NCI-H1417 (cell line): Measurements from ENCODE around the gene ADGRG3.
"Not testable (repeated sequence)": the region's sequence is repeated elsewhere in the genome, so short reads cannot be mapped to it uniquely, and the experiment has no call there.

Source experiments
- DNase-seq, 3 experiments: peaks; one replicate each; lab custom pipeline; 2025; lab: John Stamatoyannopoulos, UW

Gene ADGRG3

DNA sequence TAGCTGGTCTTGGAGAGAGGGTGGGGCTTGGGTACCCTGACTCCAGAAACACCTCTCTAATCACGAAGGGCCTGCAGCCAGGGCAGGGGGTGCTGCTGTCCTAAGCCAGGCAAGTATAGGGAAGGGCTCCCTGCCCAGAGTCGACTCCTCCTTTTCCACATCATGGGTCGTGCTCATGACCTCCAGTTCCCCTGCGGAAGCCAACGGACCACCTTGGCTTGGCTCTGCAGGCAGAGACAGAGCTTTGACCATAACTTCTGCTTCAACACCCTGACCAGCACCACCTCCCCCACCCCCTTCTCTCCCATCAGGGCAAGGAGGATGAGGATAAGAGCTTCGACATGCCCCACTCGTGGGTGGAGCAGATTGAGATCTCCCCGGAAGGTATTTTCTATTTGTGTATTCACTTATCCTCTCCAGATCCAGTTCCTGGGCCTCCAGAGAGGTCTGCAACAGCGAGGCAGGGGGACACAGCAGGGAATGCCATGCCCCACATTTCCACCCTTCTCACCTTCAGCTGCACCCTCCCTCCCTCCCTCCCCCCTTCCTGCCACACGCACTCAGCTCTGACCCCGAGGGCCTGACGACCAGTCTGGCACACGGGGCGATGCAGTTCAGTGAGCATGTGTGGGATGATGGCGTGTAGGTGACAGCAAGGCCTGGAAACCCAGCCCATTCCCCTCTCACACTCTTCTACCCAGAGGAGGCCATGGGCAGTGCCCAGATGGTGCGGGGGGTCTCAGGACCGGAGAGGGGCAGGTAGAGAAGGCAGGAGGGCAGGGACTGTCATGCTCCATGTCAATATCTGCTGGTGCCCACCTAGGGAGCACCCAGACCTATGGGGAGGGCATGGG, 53.5 kb downstream of the ADGRG3 start:
- DNase-seq = no peak

DNA sequence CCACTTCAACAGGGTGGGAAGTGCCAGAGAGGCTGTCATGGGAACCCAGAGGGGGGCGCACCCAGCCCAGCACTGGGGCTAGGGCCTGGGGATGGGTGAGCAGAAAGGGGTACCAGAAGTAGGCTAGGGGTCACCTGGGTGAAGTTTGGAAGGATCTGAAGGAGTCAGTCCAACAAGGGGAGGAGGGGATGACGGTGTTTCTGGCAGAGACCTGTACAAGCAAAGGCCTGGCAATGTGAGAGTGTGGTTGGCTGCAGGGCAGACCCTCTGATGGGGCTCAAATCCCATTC, 54.0 kb downstream of the ADGRG3 start:
- DNase-seq = no peak

DNA sequence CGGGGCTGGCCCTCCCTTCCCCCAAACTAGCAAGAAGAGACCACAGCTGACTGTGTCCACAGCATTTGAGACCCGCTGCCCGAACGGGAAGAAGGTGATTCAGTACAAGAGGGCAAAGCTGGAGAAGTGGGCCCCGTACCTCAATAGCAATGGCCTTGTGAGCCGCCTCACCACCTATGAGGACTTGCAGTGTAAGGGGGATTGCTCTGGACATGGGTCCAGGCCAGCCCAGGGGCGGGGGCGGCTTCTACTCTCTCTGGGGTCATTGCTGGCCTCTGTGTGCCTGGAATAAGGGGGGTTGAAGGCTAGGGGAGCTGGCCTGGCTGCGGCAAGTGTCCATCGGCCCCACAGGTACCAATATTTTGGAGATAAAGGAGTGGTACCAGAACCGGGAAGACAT, 54.5 kb downstream of the ADGRG3 start:
- DNase-seq = no peak

DNA sequence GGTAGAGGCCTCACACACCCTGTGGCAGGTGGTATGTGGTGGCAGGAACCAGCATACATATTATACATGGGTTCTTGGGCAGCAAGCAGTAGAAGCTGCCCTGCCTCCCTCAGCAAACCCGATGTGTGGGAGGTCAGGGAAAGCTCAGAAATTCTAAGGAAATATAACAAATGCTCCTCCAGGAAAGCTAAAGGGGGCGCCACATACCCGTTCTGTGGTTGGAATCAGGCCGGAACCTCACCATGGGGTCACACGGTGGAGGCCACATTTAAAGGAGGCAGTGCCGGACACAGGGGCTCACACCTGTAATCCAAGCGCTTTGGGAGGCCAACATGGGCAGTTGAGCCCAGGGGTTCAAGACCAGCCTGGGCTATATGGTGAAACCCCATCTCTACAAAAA, 55.1 kb downstream of the ADGRG3 start:
- DNase-seq = no peak

DNA sequence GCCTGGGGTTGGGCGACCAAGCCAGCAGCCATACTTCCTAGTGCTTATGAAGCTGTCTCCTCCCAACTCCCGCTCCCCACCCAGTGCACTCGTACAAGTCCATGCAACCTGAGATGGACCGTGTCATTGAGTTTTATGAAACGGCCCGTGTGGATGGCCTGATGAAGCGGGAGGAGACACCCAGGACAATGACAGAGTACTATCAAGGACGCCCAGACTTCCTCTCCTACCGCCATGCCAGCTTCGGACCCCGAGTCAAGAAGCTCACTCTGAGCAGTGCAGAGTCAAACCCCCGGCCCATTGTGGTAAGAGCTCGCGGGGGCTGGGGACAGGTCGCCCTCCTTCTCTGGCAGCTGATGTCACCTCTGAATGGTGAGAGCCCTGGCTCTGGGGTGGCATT, 56.4 kb downstream of the ADGRG3 start:
- DNase-seq = no peak

DNA sequence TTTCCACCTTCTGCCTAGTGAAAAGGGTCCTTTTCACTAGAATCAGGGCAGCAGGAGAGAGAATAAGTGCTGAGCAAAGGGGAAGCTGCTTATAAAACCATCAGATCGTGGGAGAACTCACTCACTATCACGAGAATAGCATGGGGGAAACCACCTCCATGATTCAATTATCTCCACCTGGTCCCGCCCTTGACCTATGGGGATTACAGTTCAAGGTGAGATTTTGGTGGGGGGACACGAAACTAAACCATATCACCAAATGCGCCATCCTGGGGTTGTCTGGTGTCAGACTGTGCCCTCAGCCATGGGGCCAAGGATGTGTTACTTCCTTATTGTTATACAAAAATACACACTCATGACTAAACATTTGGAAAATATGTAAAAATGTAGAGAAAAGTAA, 57.0 kb downstream of the ADGRG3 start:
- DNase-seq = no peak

DNA sequence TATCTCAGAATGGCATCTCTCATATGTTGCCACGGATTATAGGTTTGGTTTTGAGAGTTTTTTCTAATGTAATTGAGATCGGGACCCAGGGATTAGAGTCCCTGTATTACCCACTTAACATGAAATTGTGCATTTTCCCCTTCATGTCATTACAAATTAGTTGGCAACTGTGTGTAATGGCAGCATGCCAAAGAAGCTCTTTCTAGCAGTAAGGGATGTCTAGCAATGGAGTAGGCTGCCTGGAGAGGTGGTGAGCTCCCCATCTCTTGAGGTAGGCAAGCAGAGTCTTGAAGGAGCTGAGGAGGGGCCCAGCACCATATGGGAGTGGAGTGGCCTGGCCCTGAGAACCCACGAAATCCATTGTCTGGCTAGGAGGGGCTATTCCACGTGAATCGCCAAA, 57.4 kb downstream of the ADGRG3 start:
- peak in 1 of 3 experiments; percentile 15 for DNase-seq

DNA sequence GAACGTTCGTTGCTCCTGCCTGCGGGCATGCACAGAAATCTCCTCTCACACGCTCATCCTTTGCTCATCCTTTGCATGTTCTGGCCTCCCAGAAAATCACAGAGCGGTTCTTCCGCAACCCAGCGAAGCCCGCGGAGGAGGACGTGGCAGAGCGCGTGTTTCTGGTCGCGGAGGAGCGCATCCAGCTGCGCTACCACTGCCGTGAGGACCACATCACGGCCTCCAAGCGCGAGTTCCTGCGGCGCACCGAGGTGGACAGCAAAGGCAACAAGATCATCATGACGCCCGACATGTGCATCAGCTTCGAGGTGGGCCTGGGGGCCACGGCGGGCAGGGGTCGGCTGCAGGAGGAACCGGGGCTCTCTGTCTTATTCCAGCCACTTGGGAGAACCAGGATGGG, 57.9 kb downstream of the ADGRG3 start:
- DNase-seq = no peak

DNA sequence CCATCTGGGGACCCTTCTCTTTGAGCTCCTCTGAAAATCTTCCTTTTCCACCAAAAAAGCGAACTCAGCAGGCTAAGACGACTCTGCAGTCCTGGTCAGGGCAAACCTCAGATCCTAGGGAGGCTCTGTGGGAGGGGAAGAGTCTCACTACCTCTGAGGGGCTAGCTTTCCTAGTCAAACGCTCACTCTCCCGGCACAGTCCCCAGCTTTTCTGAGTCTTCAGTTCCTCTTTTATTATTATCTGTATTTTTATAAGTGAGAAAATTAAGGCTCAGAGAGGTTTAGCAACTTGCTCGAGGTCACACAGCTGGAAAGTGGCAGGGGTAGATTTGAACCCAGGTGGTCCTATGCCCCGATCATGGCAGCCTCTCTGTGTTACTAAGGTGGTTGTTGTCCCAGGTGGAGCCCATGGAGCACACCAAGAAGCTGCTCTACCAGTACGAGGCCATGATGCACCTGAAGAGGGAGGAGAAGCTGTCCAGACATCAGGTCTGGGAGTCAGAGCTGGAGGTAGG, 58.4 kb downstream of the ADGRG3 start:
- no peak for DNase-seq

DNA sequence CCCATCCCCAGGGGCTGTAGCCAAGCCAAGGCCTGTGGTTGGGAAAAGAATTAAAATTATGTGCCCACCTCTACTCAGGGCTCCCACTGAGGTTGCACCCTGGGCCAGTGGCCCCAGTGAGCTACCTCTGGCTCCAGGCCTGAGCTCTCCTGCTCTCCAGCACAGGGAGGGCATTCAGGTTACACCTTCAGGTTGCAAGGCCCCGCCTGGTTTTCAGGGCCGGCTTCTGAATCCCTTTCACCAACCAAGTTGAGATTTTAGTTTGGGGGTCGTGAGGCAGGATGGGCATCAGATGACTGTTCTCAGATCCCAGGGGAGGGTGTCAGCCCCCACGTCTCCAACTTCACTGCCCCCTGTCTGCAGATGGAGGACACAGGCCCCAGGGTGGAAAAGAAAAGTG, 59.5 kb downstream of the ADGRG3 start:
- no peak for DNase-seq

DNA sequence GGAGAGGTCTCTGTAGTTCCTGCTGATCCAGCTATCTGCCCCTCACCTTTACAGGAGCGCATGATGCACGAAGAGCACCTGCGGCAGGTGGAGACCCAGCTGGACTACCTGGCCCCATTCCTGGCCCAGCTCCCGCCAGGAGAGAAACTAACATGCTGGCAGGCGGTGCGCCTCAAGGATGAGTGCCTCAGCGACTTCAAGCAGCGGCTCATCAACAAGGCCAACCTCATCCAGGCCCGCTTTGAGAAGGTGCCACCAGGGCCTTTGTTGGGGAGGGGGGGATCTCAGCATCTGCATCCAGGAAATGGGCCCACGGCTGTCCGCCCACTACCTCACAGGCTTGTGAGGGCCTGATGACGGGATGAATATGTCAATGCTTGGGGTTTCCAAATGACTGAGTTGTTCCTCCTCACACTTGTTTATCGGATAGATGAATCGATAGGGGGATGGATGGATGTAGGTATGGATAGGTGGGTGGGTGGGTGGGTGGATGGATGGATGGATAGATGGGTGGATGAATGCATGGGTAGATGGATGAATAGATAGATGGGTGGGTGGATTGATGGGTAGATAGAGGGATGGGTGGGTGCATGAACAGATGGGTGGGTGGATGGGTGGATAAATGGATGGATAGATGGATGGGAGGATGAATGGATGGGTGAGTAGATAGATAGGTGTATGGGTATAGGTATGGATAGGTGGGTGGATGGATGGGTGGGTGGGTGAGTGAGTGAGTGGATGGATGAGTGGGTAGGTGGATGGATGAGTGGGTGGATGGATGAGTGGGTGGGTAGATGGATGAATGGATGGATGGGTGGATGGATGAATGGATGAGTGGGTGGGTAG, 60.5 kb downstream of the ADGRG3 start:
- no peak for DNase-seq

DNA sequence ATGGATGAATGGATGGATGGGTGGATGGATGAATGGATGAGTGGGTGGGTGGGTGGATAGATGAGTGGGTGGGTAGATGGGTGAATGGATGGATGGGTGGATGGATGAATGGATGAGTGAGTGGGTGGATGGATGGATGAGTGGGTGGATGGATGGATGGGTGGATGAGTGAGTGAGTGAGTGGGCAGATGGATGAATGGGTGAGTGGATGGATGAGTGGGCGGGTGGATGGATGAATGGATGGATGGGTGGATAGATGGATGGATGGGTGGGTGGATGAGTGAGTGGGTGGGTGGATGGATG, 61.0 kb downstream of the ADGRG3 start:
- DNase-seq = no peak

DNA sequence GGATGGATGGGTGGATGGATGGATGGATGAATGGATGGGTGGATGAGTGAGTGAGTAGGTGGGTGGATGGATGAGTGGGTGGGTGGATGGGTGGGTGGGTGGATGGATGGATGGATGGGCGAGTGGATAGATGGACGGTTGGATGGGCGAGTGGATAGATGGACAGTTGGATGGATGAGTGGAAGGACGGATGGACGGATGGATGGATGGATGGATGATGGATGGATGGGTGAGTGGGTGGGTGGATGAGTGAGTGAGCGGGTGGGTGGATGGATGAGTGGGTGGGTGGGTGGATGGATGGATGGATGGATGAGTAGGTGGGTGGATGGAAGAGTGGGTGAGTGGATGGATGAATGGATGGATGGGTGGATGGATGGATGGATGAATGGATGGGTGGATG, 61.7 kb downstream of the ADGRG3 start:
- not testable (repeated sequence) for DNase-seq

DNA sequence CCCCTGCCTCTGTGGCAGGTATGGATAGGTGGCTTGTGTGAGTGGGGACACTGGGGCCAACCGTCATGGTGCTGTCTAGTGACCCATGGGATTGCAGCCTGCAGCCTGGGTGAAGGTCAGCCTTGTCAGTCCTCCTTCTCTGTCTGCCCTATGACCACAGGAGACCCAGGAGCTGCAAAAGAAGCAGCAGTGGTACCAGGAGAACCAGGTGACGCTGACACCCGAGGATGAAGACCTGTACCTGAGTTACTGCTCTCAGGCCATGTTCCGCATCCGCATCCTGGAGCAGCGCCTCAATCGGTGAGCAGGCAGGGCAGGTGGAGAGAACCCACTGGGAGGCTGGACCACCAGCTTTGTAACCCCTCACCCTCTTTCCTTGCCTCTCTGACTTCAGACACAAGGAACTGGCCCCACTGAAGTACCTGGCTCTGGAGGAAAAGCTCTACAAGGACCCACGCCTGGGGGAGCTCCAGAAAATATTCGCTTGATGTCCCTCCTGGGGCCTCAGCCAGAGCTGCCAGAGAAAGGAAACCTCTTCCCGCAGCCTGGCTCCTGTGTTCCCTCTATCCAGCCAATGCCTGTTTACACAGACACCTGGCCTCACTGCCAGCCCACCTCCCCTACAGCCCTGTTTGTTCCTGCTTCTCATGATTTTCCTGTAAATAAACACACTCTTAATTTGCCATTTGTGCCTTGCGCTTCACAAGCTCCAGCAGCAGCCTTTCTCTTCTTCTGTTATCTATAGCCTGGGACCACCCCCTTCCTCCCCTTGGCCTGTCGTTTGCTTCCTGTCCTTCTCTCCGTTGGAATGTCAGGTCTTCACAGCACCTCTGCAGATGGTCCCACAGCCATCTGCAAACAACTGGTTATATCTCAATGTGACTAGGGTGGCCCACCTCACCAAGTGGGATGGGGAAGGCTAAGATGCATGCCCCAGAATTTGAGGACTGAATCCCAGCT, 62.9 kb downstream of the ADGRG3 start:
- DNase-seq = no peak

DNA sequence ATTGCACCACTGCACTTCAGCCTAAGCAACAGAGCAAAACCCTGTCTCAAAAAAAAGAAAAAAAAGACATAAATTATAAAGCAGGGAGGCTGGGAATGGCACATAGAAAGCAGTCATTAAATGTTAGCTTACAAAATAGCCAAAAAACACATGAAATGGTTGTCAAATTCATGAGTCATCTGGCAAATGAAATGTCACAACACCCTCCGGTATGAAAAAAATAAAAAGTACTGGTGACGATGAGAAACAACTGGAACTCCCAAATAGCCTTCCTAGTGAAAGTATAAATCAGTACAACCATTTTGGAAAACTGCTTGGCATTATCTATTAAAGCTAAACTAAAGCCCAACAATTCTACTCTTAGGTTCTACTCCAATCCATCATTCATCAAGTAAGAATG, 63.9 kb downstream of the ADGRG3 start:
- no peak for DNase-seq

DNA sequence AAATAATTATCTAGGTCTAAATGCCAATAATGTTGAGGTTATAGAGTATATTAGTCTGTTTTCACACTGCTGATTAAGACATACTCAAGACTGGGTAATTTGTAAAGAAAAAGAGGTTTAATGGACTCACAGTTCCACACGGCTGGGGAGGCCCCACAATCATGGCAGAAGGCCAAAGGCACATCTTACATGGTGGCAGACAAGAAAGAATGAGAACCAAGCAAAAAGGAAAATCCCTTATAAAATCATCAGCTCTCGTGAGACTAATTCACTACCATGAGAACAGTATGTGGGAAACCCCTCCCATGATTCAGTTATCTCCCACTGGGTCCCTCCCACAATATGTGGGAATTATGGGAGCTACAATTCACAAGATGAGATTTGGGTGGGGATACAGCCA, 64.6 kb downstream of the ADGRG3 start:
- DNase-seq = no peak

DNA sequence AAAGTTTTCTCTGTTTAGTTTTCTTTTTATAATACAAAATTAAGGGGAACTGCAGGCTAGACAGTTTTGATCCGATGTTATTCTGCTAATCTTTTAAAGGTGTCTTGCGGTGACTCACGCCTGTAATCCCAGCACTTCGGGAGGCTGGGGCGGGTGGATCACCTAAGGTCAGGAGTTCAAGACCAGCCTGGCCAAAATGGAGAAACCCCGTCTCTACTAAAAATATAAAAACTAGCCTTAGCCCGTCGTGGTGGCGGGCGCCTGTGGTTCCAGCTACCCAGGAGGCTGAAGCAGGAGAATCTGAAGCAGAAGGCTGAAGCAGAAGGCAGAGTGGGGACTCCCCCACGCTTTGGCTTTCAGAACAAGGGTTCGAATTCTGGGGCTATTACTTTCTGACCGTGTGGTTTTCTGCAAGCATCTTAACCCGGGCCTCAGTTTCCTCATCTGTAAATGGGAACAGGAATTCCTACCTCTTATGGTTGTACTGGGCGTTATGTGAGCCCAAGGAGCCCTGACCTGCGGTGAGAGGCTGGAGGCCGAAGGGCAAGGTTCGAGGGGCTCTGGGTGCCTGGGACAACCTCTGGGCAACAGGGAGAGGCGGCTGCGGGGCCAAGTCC, 66.3 kb downstream of the ADGRG3 start:
- DNase-seq = no peak

DNA sequence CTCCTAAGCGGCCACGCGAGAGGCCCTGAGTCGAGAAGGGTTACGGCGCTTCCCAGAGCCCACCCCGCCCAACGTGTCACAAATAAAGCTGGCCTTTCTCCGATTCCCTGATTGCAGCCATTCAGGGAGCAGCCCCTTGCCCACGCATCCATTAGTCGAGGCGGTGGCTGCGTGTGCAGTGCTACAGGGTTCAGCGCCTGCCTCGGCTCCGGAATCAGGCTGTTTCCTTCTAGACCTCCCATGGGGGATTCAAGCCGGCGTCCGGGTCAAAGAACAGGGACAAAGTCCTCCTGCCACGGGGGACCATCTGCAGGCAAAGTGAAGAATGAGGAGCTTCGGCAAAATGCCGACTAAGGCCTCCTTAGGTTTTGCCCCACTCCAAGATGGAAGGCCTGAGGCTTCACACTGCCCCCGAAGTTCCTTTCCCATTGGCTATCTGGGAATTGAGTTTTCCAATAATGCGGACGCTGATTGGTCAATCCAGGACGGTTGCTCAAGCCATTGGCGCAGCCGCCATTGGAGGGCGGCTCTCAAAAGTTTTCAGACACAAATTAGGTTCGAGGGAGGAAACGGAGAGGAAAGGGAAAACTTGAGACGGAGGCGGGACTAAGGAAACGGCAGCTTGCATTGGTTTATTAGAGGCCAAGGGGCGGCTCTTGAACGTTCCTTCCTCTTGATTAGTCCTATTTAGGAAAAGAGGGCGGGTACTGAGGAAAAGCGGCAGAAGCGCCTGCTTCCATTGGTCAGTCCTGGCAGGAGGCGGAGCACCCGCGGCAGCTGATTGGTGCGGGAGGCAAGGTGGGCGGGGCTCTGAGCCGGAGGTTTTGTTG, 67.0 kb downstream of the ADGRG3 start:
- peak; percentile 99 to 100 (median 99) for DNase-seq

DNA sequence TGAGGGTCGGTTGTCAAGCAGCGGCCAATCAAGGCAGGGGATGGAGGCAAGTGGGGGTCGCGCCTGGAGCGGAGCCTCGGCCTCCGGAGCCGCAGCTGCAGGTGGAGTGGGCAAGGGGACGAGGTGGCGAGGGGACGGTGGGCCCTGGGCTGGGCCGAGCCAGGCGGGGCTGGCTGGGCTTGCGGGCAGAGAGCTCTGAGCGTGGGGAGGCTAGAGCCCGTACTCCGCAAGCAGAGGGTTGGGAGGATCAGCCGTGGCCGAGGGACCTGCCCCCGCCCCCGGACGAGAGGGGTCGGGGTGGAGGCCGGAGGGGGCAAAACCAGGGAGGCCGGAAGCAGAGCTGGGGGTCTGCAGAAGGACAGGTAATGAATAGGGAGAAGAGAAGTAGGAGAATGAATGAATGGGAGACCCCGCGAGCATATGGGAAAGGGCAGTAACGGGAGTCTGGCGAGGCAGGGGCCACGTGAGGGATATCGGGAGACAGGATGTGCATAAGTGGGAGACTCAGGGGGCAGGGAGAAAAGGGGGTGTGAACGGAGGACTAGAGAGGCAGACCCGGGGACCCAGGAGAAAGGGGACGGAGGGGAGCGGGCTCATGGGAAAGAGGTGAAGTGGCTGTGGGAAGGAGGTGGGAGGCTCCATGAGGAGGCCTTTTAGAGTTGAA, 67.8 kb downstream of the ADGRG3 start, which contains the start of gene KATNB1:
TSS of gene KATNB1 (plus strand) at position 16 of the 664 bp plus-strand sequence. CDS start 1,474 bp downstream, outside the sequence.
- peak in 2 of 3 experiments; percentile 68 to 70 for DNase-seq
